GM21717 (cell line): ENCODE measurements around the gene AGBL3.
"Not testable (repeated sequence)": the region's sequence is repeated elsewhere in the genome, so short reads cannot be mapped to it uniquely, and the experiment has no call there.

Source experiments
- ATAC-seq: cut with Tn5 transposase; IDR thresholded peaks from one replicate; pipeline ENCODE4 v1.9.1; 2021; ENCODE audit warnings: mild to moderate bottlenecking, moderate library complexity; ENCODE audit not compliant: unreplicated experiment

AGBL3 gene

GRCh38 chr7:135074096-135074495, 87.8 kb downstream of the AGBL3 start:
- ATAC-seq: no peak

- ATAC-seq: no peak
These were observed 88.2 kb downstream of the AGBL3 start for GRCh38 chr7:135074531-135074930.

GRCh38 chr7:135075716-135076115, 89.4 kb downstream of the AGBL3 start:
- no peak for ATAC-seq

- ATAC-seq: no peak
These were observed 90.6 kb downstream of the AGBL3 start for GRCh38 chr7:135076882-135077281.

- ATAC-seq: no peak
These were observed 91.3 kb downstream of the AGBL3 start for GRCh38 chr7:135077642-135078041.

GRCh38 chr7:135078051-135078450, 91.7 kb downstream of the AGBL3 start:
- no peak for ATAC-seq

GRCh38 chr7:135079068-135079467, 92.8 kb downstream of the AGBL3 start:
- ATAC-seq: no peak

- no peak for ATAC-seq
These were observed 96.7 kb downstream of the AGBL3 start for GRCh38 chr7:135083005-135083404.

- ATAC-seq: no peak
These were observed 102.3 kb downstream of the AGBL3 start for GRCh38 chr7:135088566-135088965.

- ATAC-seq: no peak
These were observed 105.4 kb downstream of the AGBL3 start for GRCh38 chr7:135091717-135092116.

- no peak for ATAC-seq
These were observed 108.3 kb downstream of the AGBL3 start for GRCh38 chr7:135094472-135095237.

GRCh38 chr7:135095450-135095849, 109.1 kb downstream of the AGBL3 start:
- no peak for ATAC-seq

- no peak for ATAC-seq
These were observed 112.1 kb downstream of the AGBL3 start for GRCh38 chr7:135098391-135098790.

- ATAC-seq: no peak
These were observed 114.5 kb downstream of the AGBL3 start for GRCh38 chr7:135100856-135101255.

- no peak for ATAC-seq
These were observed 116.1 kb downstream of the AGBL3 start for GRCh38 chr7:135102372-135102771.

- ATAC-seq: no peak
These were observed 123.3 kb downstream of the AGBL3 start for GRCh38 chr7:135109562-135109961.

GRCh38 chr7:135109976-135110375, 123.7 kb downstream of the AGBL3 start:
- no peak for ATAC-seq

- no peak for ATAC-seq
These were observed 125.1 kb downstream of the AGBL3 start for GRCh38 chr7:135111379-135111778.

- ATAC-seq: no peak
These were observed 128.3 kb downstream of the AGBL3 start for GRCh38 chr7:135114622-135115021.

- ATAC-seq: no peak
These were observed 130.8 kb downstream of the AGBL3 start for GRCh38 chr7:135117096-135117495.

- no peak for ATAC-seq
These were observed 135.6 kb downstream of the AGBL3 start for GRCh38 chr7:135121868-135122267.

GRCh38 chr7:135124631-135125030, 138.3 kb downstream of the AGBL3 start:
- not testable (repeated sequence) for ATAC-seq

- no peak for ATAC-seq
These were observed 142.6 kb downstream of the AGBL3 start for GRCh38 chr7:135128931-135129330.
